Neuron (in vitro differentiated cells): ENCODE data around the gene RFTN1.

Source experiments
- H2AFZ ChIP-seq: one replicate; pipeline ENCODE4 v1.6.1; 2013; ENCODE audit warnings: low read depth, mild to moderate bottlenecking, inconsistent platforms, low read length, moderate library complexity
- H3K27me3 ChIP-seq: one replicate; pipeline ENCODE4 v1.6.1; 2013; ENCODE audit warnings: low read length; ENCODE audit not compliant: insufficient read depth
- H3K36me3 ChIP-seq: one replicate; pipeline ENCODE4 v1.6.1; 2013; ENCODE audit warnings: low read length; ENCODE audit not compliant: insufficient read depth
- H3K4me1 ChIP-seq: one replicate; pipeline ENCODE4 v1.6.1; 2013; ENCODE audit warnings: low read length; ENCODE audit not compliant: insufficient read depth
- H3K4me3 ChIP-seq: 2 replicates; pipeline ENCODE4 v1.5.1; 2013; ENCODE audit warnings: mild to moderate bottlenecking, low read length, moderate library complexity
- H3K9me3 ChIP-seq: one replicate; pipeline ENCODE4 v1.6.1; 2013; ENCODE audit warnings: low read length

Gene RFTN1

DNA sequence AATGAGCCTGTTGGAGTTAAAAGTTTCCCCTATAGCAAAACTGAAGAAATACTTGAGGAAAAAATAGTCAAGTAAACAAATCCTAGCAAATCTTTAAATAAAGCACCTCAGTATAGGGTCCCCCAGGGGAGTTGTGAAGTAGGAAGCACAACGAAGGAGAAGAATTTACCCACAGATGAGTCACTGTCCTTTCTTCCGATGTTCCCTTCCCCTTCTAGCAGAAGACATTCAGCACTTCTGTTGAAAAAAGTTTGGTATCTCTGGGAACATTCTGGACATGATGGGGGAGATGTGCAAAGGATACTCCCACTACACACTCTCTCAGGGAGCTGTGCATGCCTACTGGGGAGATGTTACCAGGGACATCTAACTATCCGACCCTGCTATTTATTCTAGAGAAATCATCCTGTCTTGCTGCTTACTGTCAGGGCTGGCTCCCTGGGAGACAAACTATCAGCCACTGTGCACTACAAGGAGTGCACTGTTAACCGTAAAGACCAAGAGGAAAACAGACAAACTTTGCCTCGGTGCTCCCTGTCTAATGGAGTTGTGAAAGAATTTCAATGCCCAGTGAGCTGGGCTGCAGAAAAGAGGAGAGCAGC, 93.8 kb downstream of the RFTN1 start:
- no peaks in the 10 kb centered on the region for H3K9me3 ChIP-seq
- H3K27me3 ChIP-seq, result no peaks in the 10 kb centered on the region
- H3K36me3 ChIP-seq, result no peaks in the 10 kb centered on the region
- peaks cover 23% of the 10 kb centered on the region for H3K4me1 ChIP-seq
- H3K4me3 ChIP-seq, result no peak overlapping the region
- no peak overlapping the region for H2AFZ ChIP-seq

DNA sequence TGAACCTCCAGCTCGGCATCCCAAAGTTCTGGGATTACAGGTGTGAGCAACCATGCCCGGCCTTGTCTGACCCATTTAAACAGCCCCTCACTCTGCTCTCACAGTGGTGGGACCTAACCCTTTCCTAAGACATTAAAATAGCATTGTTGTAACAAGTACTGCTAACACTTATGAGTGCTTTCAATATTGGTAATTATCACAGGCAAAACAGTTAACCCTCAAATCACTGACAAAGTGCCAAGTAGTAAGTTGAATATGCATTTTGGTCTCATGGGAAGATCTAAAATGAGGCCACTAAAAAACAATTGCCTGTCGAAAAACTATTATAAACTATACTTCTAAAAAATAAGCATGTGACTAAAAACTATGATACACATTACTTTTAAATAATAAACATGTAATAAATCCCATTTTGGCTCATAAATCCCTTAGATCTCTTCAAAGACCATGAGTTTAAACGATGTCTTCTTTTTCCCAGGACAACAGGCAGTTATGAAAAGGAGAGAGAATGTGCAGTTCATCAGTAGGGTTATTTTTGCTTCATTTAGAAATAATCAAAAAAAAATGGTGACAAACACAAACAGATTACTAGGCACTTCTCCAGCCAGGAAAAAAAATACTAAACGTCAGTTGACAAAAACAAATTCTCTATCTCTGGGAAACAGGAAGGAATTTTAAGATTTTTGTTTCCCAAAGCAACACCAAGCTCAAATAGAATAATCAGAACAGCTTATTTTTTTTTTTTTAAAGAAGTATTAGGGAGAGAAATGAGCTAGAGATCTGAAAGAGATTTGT, 95.4 kb downstream of the RFTN1 start:
- Histone ChIP-seq H3K4me3 (no peak overlapping the region), H3K9me3 (no peaks in the 10 kb centered on the region), H2AFZ (no peak overlapping the region), H3K4me1 (peaks cover 23% of the 10 kb centered on the region), H3K27me3 (no peaks in the 10 kb centered on the region), H3K36me3 (no peaks in the 10 kb centered on the region)

DNA sequence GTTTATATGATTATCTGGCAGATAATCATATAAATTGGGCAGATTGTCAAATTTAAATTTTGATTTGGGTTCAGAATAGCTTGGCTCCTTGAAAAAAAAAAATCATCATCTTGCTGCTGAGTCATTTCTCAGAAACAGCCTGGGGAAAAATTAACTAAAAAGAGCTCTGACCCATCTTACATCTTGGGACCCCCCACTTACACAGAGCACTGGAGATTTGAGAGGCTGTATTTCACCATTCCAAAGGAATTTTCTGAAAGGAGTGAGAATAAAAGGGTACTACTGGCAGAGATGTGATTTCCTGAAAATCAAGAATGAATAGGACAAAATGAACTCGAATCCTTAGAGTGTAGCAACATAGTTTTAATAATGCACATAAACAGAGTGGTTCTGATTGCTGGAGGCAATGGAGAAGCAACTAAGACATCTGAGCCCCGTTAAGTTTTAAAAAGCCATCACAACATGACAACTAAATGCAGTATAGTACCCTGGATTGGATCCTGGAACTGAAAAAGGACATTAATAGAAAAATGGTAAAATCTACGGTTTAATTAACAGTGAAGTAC, 97.5 kb downstream of the RFTN1 start:
- no peak overlapping the region for H3K4me3 ChIP-seq
- no peak overlapping the region for H2AFZ ChIP-seq
- H3K36me3 ChIP-seq, result no peaks in the 10 kb centered on the region
- H3K27me3 ChIP-seq, result no peaks in the 10 kb centered on the region
- H3K4me1 ChIP-seq, result peaks cover 23% of the 10 kb centered on the region
- H3K9me3 ChIP-seq, result no peaks in the 10 kb centered on the region

DNA sequence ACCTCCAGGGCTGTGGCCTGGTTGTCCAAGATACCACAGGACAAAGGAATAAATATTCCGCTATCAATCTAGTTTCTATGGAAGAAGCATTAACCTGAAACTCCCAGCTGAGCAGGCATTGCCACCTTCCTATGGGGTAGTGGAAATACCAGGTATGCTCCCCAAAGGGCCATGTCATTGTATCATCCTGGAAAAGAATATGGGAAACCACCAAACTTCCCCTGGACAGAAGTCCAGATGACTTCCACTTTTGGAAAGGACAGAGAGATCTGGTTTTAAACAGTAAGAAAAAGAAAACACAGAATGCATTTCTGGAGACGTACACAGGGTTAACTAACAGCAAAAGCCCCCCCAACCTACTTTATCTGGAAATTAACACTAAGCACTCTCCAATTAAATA, 100.2 kb downstream of the RFTN1 start:
- Histone ChIP-seq H3K9me3 (no peaks in the 10 kb centered on the region), H3K36me3 (no peaks in the 10 kb centered on the region), H3K4me1 (peaks cover 10% of the 10 kb centered on the region), H3K4me3 (no peak overlapping the region), H3K27me3 (no peaks in the 10 kb centered on the region), H2AFZ (no peak overlapping the region)

GRCh38 chr3:16412192-16412800, 101.2 kb downstream of the RFTN1 start:
- no peaks in the 10 kb centered on the region for H3K36me3 ChIP-seq
- no peaks in the 10 kb centered on the region for H3K9me3 ChIP-seq
- H3K27me3 ChIP-seq, result no peaks in the 10 kb centered on the region
- peaks cover 10% of the 10 kb centered on the region for H3K4me1 ChIP-seq
- H2AFZ ChIP-seq, result no peak overlapping the region
- no peak overlapping the region for H3K4me3 ChIP-seq

DNA sequence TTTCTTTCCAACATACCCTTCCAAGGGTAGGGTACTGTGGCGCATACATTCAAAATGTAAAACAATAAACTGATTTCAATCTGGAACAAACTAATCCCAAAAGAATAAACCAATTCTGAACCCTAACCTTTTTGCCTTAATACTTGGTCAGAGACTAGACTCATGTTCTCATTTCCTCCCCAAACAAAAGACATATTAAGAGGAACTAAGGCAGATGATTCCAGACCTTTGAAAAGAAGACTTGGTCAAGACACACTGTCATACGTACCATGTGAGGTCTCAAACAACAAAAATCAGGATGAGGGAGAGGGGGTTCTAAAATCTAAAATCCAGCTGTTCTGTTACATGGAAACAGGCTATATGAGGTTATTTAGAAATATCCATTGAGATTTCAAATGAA, 102.1 kb downstream of the RFTN1 start:
- Histone ChIP-seq H3K27me3 (no peaks in the 10 kb centered on the region), H2AFZ (no peak overlapping the region), H3K9me3 (no peaks in the 10 kb centered on the region), H3K36me3 (no peaks in the 10 kb centered on the region), H3K4me3 (no peak overlapping the region), H3K4me1 (peaks cover 15% of the 10 kb centered on the region)

DNA sequence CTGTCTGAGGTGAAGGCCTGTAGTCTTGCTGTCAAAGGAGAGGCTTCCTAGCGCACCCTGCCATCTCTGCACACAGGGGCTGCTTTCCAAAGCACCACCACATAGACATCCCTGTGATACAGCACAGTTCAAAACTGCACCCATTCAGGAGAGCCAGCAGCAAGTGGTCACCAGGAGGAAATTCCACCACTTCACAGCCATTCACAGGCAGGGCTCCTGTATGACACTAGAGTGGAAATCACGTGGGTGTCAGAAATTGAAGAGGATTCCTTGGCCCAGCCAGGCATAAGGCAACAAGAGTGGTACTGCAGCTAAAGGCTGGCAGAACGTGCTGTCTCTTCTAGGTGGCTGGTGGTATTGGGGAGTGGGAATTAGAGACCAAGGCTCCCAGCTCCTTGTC, 102.8 kb downstream of the RFTN1 start:
- H3K4me1 ChIP-seq, result peaks cover 15% of the 10 kb centered on the region
- H3K36me3 ChIP-seq, result no peaks in the 10 kb centered on the region
- H3K4me3 ChIP-seq, result no peak overlapping the region
- no peak overlapping the region for H2AFZ ChIP-seq
- no peaks in the 10 kb centered on the region for H3K27me3 ChIP-seq
- H3K9me3 ChIP-seq, result no peaks in the 10 kb centered on the region

DNA sequence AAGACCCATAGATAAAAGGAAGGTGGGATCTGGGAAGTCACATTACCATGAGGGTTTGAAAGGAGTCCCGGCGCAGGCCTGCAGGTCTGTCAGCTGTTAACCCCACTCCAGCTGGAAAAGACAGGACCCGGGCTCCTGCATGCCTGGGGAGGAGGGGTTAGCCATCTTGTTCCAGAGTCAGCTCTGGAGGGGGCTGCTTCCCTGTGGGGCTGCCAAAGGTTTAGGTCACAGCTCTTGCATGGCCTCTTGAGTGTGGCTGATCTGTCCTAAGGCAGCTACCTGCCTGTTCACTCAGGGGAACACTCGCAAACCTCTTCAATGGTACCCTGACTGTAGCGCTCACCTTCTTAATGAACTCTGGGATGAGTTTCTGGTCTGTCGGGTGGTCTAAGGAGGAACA, 104.5 kb downstream of the RFTN1 start:
- no peaks in the 10 kb centered on the region for H3K9me3 ChIP-seq
- H3K4me1 ChIP-seq, result peaks cover 12% of the 10 kb centered on the region
- H2AFZ ChIP-seq, result no peak overlapping the region
- H3K4me3 ChIP-seq, result no peak overlapping the region
- H3K27me3 ChIP-seq, result no peaks in the 10 kb centered on the region
- no peaks in the 10 kb centered on the region for H3K36me3 ChIP-seq

GRCh38 chr3:16407366-16407765, 106.1 kb downstream of the RFTN1 start:
- H2AFZ ChIP-seq, result no peak overlapping the region
- H3K4me3 ChIP-seq, result no peak overlapping the region
- no peaks in the 10 kb centered on the region for H3K36me3 ChIP-seq
- H3K9me3 ChIP-seq, result no peaks in the 10 kb centered on the region
- no peaks in the 10 kb centered on the region for H3K27me3 ChIP-seq
- peaks cover 12% of the 10 kb centered on the region for H3K4me1 ChIP-seq

GRCh38 chr3:16406579-16406978, 106.9 kb downstream of the RFTN1 start:
- Histone ChIP-seq H3K36me3 (no peaks in the 10 kb centered on the region), H3K9me3 (no peaks in the 10 kb centered on the region), H3K4me3 (no peak overlapping the region), H3K4me1 (peaks cover 12% of the 10 kb centered on the region), H3K27me3 (no peaks in the 10 kb centered on the region), H2AFZ (no peak overlapping the region)

GRCh38 chr3:16406166-16406565, 107.3 kb downstream of the RFTN1 start:
- Histone ChIP-seq H3K4me3 (no peak overlapping the region), H3K4me1 (peaks cover 12% of the 10 kb centered on the region), H3K27me3 (no peaks in the 10 kb centered on the region), H3K36me3 (no peaks in the 10 kb centered on the region), H3K9me3 (no peaks in the 10 kb centered on the region), H2AFZ (no peak overlapping the region)

- H3K27me3 ChIP-seq, result no peaks in the 10 kb centered on the region
- peaks cover 16% of the 10 kb centered on the region for H3K4me1 ChIP-seq
- no peaks in the 10 kb centered on the region for H3K36me3 ChIP-seq
- no peaks in the 10 kb centered on the region for H3K9me3 ChIP-seq
- H2AFZ ChIP-seq, result no peak overlapping the region
- no peak overlapping the region for H3K4me3 ChIP-seq
Observed at GRCh38 chr3:16404349-16404895, 109.1 kb downstream of the RFTN1 start.

DNA sequence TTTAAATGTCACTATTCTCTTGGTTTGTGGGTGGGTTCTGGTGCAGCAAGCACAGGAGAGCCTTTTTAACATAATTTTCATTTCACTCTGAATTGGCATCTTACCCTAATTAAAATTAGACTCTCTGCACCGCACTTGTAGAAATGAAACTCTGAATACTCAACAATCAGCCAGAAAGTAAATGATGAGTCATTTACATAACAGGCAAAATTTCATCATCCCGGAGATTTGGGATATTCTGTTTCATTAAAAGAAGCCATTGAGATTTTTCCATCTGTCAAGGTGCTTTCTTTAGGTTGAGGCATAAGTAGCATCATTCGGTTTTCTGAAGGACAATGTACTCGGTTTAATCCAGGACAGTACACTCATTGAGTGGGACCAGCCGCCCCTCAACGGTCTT, 111.0 kb downstream of the RFTN1 start:
- no peaks in the 10 kb centered on the region for H3K27me3 ChIP-seq
- no peak overlapping the region for H2AFZ ChIP-seq
- no peak overlapping the region for H3K4me3 ChIP-seq
- H3K36me3 ChIP-seq, result no peaks in the 10 kb centered on the region
- no peaks in the 10 kb centered on the region for H3K9me3 ChIP-seq
- peaks cover 25% of the 10 kb centered on the region for H3K4me1 ChIP-seq
